DMS79 (cell line): ENCODE measurements around the gene IRF8.
A peak's percentile ranks its signal among the peaks of the same experiment; 100 is the strongest.

Experiments used
- DNase-seq: peaks from one replicate; lab custom pipeline; 2025; lab: John Stamatoyannopoulos, UW

IRF8 gene

GRCh38 chr16:85913688-85914422 lies 14.9 kb downstream of the IRF8 start:
- no peak for DNase-seq

GRCh38 chr16:85914423-85914794 lies 15.4 kb downstream of the IRF8 start:
- DNase-seq = no peak

- no peak for DNase-seq
These were observed 16.3 kb downstream of the IRF8 start for GRCh38 chr16:85915125-85915845.

GRCh38 chr16:85916141-85916890 lies 17.4 kb downstream of the IRF8 start:
- DNase-seq = peak; percentile 54

- no peak for DNase-seq
These were observed 18.1 kb downstream of the IRF8 start for GRCh38 chr16:85917012-85917411.

GRCh38 chr16:85917959-85918358 lies 19.0 kb downstream of the IRF8 start:
- no peak for DNase-seq

GRCh38 chr16:85918436-85918835 lies 19.5 kb downstream of the IRF8 start:
- DNase-seq = no peak

- DNase-seq = no peak
These were observed 20.6 kb downstream of the IRF8 start for GRCh38 chr16:85919271-85920267.

- DNase-seq = no peak
These were observed 22.1 kb downstream of the IRF8 start for GRCh38 chr16:85921026-85921425.

GRCh38 chr16:85923153-85924021 lies 24.4 kb downstream of the IRF8 start:
- no peak for DNase-seq

GRCh38 chr16:85924675-85925074 lies 25.7 kb downstream of the IRF8 start:
- peak; percentile 30 for DNase-seq

GRCh38 chr16:85926370-85926769 lies 27.4 kb downstream of the IRF8 start:
- no peak for DNase-seq

- no peak for DNase-seq
These were observed 28.4 kb downstream of the IRF8 start for GRCh38 chr16:85927371-85927770.

GRCh38 chr16:85927959-85928358 lies 29.0 kb downstream of the IRF8 start:
- DNase-seq = no peak

- DNase-seq = no peak
These were observed 29.4 kb downstream of the IRF8 start for GRCh38 chr16:85928401-85928820.

GRCh38 chr16:85929259-85929721 lies 30.3 kb downstream of the IRF8 start:
- peak; percentile 84 for DNase-seq

GRCh38 chr16:85930301-85930700 lies 31.3 kb downstream of the IRF8 start:
- no peak for DNase-seq

- peak; percentile 66 for DNase-seq
These were observed 32.8 kb downstream of the IRF8 start for GRCh38 chr16:85931596-85932402.

- no peak for DNase-seq
These were observed 35.2 kb downstream of the IRF8 start for GRCh38 chr16:85934210-85934609.
